ENCODE results near the gene ITGB1. TPM values are rescaled to one million over a fixed set of nuclear protein-coding genes. Genes with fewer than 3 reads are reported as not detected.
"Not testable (repeated sequence)": the region's sequence is repeated elsewhere in the genome, so short reads cannot be mapped to it uniquely, and the experiment has no call there.

The ITGB1 gene
- total RNA-seq, 1 experiment from 2014 or later, result 269 TPM

DNA sequence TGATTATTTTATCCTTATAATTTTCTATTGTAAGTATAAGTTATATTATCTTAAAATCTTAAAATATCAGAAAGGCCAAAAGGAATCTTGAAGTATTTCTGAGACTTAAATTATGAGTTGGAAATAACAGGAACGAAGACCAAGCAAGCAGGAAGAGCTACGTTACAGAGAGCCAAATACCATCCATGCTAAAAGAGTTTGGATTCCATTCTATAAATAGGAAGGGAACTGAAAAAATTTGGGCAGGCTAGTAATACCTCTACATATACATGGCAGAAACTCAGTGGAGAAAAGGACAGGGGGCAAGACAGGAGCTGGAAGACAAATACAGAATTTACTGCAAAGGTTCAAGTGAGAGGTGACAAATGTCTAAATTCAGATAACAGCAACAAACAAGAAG is 16.7 kb downstream of the ITGB1 start:
- no peak overlapping the region for H3K4me3 ChIP-seq (ENCODE audit: insufficient read depth, low read depth, low read length)
- no peaks in the 10 kb centered on the region for H3K36me3 ChIP-seq (replicated peaks; ENCODE audit: control insufficient read depth, insufficient read depth, low read length)
- DNase-seq, result no peak
- H3K27me3 ChIP-seq (ENCODE audit: control insufficient read depth, insufficient read depth, low read length), result no peaks in the 10 kb centered on the region

DNA sequence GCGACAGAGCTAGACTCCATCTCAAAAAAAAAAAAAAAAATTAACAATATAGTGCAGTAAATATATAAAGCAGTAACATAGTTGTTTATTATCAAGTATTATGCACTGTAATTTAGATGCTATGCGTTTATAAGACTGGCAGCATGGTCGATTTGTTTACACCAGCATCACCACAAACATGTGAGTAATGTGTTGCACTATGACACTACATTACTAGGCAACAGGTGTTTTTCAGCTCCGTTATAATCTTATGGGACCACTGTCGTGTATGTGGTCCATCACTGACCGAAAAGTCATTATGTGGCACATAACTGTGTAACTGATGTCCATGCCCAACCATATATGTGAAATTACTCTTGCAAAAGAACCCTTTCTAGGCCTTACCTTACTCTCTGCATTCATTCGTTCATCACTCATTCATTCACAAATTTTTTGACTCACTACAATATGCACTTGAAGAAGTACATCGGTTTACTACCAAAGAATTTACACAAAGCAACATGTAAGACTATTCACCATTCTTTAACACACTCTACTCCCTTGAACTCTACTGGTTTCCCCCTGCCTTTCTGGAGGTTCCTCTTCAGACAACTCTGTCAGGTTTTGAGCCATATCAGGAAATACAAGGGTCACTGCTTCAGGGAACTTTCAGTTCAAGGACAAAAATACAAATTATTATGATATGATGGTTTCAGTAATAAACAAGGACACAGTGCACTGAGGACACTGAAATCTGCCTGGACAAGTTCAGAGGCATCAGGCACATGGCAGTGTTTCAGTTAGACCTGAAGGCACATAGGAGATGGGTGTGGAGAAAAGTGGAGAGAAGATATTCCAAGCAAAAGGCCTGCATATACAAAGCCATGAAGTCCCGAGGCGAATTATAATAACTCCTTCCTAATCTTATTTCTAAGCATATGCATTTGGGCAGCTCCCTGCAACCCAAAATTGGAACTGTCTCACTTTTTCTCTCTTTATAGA is 17.4 kb downstream of the ITGB1 start:
- no peaks in the 10 kb centered on the region for H3K27me3 ChIP-seq (ENCODE audit: control insufficient read depth, insufficient read depth, low read length)
- H3K4me3 ChIP-seq (ENCODE audit: insufficient read depth, low read depth, low read length), result no peak overlapping the region
- no peaks in the 10 kb centered on the region for H3K36me3 ChIP-seq (replicated peaks; ENCODE audit: control insufficient read depth, insufficient read depth, low read length)
- DNase-seq, result no peak

GRCh38 chr10:32939296-32940111 is 18.5 kb downstream of the ITGB1 start:
- no peaks in the 10 kb centered on the region for H3K27me3 ChIP-seq (ENCODE audit: control insufficient read depth, insufficient read depth, low read length)
- peaks cover 3% of the 10 kb centered on the region for H3K36me3 ChIP-seq (replicated peaks; ENCODE audit: control insufficient read depth, insufficient read depth, low read length)
- H3K4me3 ChIP-seq (ENCODE audit: insufficient read depth, low read depth, low read length), result no peak overlapping the region
- DNase-seq, result no peak

- Histone ChIP-seq H3K4me3 (ENCODE audit: insufficient read depth, low read depth, low read length) (no peak overlapping the region), H3K36me3 (replicated peaks; ENCODE audit: control insufficient read depth, insufficient read depth, low read length) (peaks cover 3% of the 10 kb centered on the region), H3K27me3 (ENCODE audit: control insufficient read depth, insufficient read depth, low read length) (no peaks in the 10 kb centered on the region)
- DNase-seq, result no peak
Observed at GRCh38 chr10:32938554-32939061, 19.4 kb downstream of the ITGB1 start.

DNA sequence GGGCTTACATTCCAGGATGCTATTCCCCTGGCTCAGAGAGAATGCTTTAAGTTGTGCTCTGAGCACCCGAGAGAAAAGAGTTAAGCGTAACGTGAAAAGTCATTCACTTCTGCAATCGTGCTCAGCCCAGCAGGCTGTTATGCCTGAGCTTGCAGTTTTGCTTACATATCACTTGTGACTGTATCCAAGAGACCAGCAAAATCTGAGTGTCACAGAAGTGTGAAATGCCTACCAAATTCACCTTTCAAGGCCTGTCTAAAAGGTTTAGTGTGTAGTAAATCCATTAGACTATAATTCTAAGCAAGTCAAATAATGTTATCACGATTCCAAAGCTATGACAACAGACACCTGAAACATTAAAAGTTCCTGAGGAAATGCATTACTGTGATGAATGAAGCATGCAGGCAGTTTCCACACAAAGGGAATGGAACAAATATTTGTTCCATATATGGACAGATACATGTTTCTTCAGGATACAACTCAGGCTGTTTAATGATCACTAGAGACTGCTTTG is 20.1 kb downstream of the ITGB1 start:
- no peak overlapping the region for H3K4me3 ChIP-seq (ENCODE audit: insufficient read depth, low read depth, low read length)
- no peak for DNase-seq
- peaks cover 4% of the 10 kb centered on the region for H3K36me3 ChIP-seq (replicated peaks; ENCODE audit: control insufficient read depth, insufficient read depth, low read length)
- no peaks in the 10 kb centered on the region for H3K27me3 ChIP-seq (ENCODE audit: control insufficient read depth, insufficient read depth, low read length)

DNA sequence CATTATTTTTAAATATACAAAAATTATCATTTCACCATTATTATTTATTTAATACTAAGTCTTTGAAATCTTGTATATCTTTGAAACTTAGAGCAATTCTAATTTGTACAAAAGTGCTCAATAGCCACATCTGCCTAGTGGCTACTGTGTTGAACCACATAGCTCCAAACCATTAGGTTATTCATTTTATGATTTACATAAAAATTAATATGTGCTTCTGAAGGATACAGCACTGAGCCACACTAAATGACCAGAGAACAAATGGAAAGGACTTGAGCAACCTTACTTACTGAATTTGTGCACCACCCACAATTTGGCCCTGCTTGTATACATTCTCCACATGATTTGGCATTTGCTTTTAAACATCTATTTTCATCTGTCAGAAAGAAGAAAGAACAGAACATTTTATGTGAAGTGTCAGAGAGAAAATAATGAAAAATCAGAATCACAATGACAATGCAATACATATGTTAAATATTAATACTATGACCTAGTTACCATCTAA is 25.8 kb downstream of the ITGB1 start:
- peaks cover 14% of the 10 kb centered on the region for H3K36me3 ChIP-seq (replicated peaks; ENCODE audit: control insufficient read depth, insufficient read depth, low read length)
- H3K27me3 ChIP-seq (ENCODE audit: control insufficient read depth, insufficient read depth, low read length), result no peaks in the 10 kb centered on the region
- no peak for DNase-seq
- no peak overlapping the region for H3K4me3 ChIP-seq (ENCODE audit: insufficient read depth, low read depth, low read length)

GRCh38 chr10:32931593-32931992 is 26.4 kb downstream of the ITGB1 start:
- peaks cover 20% of the 10 kb centered on the region for H3K36me3 ChIP-seq (replicated peaks; ENCODE audit: control insufficient read depth, insufficient read depth, low read length)

GRCh38 chr10:32930036-32930435 is 28.0 kb downstream of the ITGB1 start:
- no peak overlapping the region for H3K4me3 ChIP-seq (ENCODE audit: insufficient read depth, low read depth, low read length)
- peaks cover 26% of the 10 kb centered on the region for H3K36me3 ChIP-seq (replicated peaks; ENCODE audit: control insufficient read depth, insufficient read depth, low read length)
- H3K27me3 ChIP-seq (ENCODE audit: control insufficient read depth, insufficient read depth, low read length), result no peaks in the 10 kb centered on the region
- no peak for DNase-seq

More at GRCh38 chr10:32931593-32931992, 26.4 kb downstream of the ITGB1 start:
- H3K4me3 ChIP-seq (ENCODE audit: insufficient read depth, low read depth, low read length), result no peak overlapping the region
- DNase-seq, result no peak
- H3K27me3 ChIP-seq (ENCODE audit: control insufficient read depth, insufficient read depth, low read length), result no peaks in the 10 kb centered on the region

GRCh38 chr10:32929634-32930033 is 28.4 kb downstream of the ITGB1 start:
- H3K36me3 ChIP-seq (replicated peaks; ENCODE audit: control insufficient read depth, insufficient read depth, low read length), result peaks cover 24% of the 10 kb centered on the region
- DNase-seq, result no peak
- no peak overlapping the region for H3K4me3 ChIP-seq (ENCODE audit: insufficient read depth, low read depth, low read length)
- H3K27me3 ChIP-seq (ENCODE audit: control insufficient read depth, insufficient read depth, low read length), result no peaks in the 10 kb centered on the region

GRCh38 chr10:32927750-32928149 is 30.3 kb downstream of the ITGB1 start:
- no peak overlapping the region for H3K4me3 ChIP-seq (ENCODE audit: insufficient read depth, low read depth, low read length)
- DNase-seq, result no peak
- H3K27me3 ChIP-seq (ENCODE audit: control insufficient read depth, insufficient read depth, low read length), result no peaks in the 10 kb centered on the region
- H3K36me3 ChIP-seq (replicated peaks; ENCODE audit: control insufficient read depth, insufficient read depth, low read length), result peaks cover 31% of the 10 kb centered on the region

DNA sequence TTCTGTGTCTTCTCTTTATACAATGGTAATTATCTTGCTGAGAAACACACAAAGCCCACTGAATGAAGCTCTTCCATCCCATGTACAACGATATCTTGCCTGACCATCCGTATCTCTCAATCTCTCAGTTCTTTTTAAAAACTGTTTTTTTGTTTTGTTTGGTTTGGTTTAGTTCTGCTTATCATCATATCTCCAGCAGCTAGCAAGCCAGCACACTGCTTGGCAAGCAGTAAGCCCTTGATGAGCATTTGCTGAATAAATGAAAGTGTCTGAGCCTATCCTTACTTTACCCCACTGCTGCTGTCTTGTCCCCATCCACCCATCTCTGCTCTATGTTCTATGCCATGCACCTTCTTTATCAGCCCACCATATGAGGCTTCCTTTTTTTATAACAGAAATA is 34.2 kb downstream of the ITGB1 start:
- no peaks in the 10 kb centered on the region for H3K27me3 ChIP-seq (ENCODE audit: control insufficient read depth, insufficient read depth, low read length)
- no peak overlapping the region for H3K4me3 ChIP-seq (ENCODE audit: insufficient read depth, low read depth, low read length)
- H3K36me3 ChIP-seq (replicated peaks; ENCODE audit: control insufficient read depth, insufficient read depth, low read length), result peaks cover 40% of the 10 kb centered on the region
- DNase-seq, result no peak

DNA sequence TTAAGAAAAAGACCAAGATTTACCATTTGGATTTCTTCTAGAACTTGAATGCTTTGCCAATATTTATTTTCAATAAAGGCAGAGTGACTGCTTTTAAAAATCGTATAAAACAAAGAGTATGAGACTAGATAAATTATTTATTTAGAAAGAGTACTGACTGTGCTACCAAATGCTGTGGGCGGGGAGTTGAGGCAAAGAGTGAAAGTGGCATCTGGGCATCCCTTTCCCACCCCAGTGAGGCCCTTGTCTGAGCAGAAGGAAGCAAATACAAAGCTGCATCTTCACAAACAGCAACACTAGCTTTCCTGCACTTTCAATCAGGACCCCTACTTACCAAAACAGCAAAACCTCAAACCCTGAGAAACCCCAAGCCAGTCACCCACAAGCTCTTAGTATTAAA is 34.9 kb downstream of the ITGB1 start:
- no peak for DNase-seq
- H3K27me3 ChIP-seq (ENCODE audit: control insufficient read depth, insufficient read depth, low read length), result no peaks in the 10 kb centered on the region
- H3K36me3 ChIP-seq (replicated peaks; ENCODE audit: control insufficient read depth, insufficient read depth, low read length), result peaks cover 42% of the 10 kb centered on the region
- no peak overlapping the region for H3K4me3 ChIP-seq (ENCODE audit: insufficient read depth, low read depth, low read length)

GRCh38 chr10:32922170-32922569 is 35.9 kb downstream of the ITGB1 start:
- Histone ChIP-seq H3K36me3 (replicated peaks; ENCODE audit: control insufficient read depth, insufficient read depth, low read length) (peaks cover 36% of the 10 kb centered on the region), H3K27me3 (ENCODE audit: control insufficient read depth, insufficient read depth, low read length) (no peaks in the 10 kb centered on the region), H3K4me3 (ENCODE audit: insufficient read depth, low read depth, low read length) (no peak overlapping the region)
- no peak for DNase-seq

GRCh38 chr10:32917817-32918216 is 40.2 kb downstream of the ITGB1 start:
- DNase-seq; H3K4me3 ChIP-seq (ENCODE audit: insufficient read depth, low read depth, low read length); H3K27me3 ChIP-seq (ENCODE audit: control insufficient read depth, insufficient read depth, low read length): not testable (repeated sequence)
- peaks cover 16% of the 10 kb centered on the region for H3K36me3 ChIP-seq (replicated peaks; ENCODE audit: control insufficient read depth, insufficient read depth, low read length)
